ENCODE measurements around the gene PFDN4.
"Not testable (repeated sequence)": the region's sequence is repeated elsewhere in the genome, so short reads cannot be mapped to it uniquely, and the experiment has no call there.

PFDN4 gene

GRCh38 chr20:54229566-54230160 lies 21.8 kb downstream of the PFDN4 start:
- DNase-seq: no peak

GRCh38 chr20:54231036-54231435 lies 23.1 kb downstream of the PFDN4 start:
- no peak for DNase-seq

DNA sequence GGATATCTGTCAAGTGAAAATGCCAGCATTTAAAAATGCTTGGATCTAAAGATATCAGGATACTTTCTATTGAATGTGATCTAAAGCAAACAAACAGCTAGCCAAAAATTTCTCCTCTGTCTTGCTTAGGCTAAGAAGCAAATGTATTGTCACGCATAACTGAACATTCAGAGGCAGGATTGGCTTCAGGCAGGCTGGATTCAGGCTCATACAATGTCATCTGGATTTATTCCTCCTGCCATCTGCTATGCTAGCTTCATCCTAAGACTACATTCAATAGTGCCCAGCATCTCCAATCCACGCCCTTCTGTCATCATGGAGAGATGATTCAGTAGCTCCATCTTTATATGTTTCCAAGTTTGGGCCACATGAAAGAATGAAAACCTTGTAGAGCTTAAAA lies 27.1 kb downstream of the PFDN4 start:
- no peak for DNase-seq

GRCh38 chr20:54237116-54237943 lies 29.4 kb downstream of the PFDN4 start:
- no peak for DNase-seq

DNA sequence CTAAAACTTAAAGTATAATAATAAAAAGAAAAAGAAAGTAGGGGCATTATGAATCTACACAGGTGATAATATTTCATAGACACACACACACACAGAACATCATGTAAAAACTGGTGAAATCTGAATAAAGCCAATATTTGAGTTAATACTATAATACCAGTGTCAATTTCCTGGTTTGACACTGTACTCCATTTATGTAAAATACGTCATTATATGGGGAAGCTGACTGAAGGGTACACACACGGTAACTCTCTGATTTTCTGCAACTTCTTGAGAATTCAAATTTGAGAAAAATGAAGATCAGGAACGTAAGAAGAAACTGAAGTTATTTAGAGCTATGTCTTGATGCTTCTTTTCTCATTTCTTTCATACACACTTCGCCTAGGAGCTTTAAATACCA lies 36.2 kb downstream of the PFDN4 start:
- DNase-seq: no peak

GRCh38 chr20:54248705-54249104 lies 40.8 kb downstream of the PFDN4 start:
- DNase-seq: not testable (repeated sequence)

- DNase-seq: no peak
These were observed 42.8 kb downstream of the PFDN4 start for GRCh38 chr20:54250691-54251090.

GRCh38 chr20:54251096-54251495 lies 43.2 kb downstream of the PFDN4 start:
- DNase-seq: no peak

GRCh38 chr20:54254596-54254995 lies 46.7 kb downstream of the PFDN4 start:
- no peak for DNase-seq

DNA sequence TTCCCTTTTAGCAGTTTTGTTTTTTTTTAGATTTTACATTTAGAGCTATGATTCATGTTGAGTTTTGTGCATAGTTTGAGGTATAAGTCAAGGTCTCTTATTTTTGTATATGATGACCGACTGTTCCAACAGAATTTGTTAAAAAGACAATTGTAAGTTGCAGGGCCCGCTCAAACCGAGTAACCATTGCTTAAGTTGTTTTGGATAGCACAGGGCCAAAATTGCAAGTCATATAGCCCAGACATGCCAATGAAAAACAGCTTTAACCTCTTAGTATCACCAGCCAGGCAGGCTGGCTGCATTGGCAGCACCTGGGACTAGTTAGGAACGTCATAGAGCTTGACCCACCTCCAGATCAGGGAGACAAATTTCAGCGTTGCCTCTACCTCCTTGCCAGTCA lies 47.3 kb downstream of the PFDN4 start:
- DNase-seq: no peak

DNA sequence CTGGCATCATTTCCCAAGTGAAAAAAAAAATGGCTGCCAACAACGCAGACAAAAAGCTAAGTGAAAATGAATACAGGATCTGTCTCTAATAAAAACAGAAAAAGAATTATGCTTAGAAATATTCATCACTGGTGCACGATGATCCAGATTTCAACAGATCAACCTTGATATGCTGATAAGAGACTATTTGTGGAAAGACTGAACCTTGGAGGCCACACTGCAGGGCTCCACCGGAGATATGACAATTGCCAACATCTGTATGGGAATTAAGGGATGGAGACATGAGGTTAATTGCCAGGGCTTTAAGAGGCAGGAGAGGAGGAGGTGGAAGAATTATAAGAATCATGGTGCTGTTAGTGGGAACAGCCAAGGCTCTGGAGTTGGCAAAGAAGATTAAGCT lies 48.3 kb downstream of the PFDN4 start:
- no peak for DNase-seq

- no peak for DNase-seq
These were observed 49.4 kb downstream of the PFDN4 start for GRCh38 chr20:54257071-54257816.

DNA sequence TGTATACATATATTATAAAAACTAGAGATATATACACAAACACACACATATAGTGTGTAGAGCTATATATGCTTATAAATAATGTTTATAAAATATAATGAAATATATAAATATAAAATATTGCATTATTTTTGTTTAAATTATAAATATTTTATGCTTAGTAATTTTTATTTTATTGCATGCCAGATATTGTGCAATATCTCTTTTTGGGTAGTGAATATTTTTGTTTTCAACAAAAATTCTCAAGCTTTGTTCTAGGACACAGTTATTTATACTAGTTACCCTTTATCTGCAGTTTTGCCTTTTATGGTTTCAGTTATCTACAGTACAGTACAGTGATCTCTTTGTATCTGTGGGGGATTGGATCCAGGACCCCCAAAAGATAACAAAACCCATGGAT lies 52.2 kb downstream of the PFDN4 start:
- DNase-seq: no peak

DNA sequence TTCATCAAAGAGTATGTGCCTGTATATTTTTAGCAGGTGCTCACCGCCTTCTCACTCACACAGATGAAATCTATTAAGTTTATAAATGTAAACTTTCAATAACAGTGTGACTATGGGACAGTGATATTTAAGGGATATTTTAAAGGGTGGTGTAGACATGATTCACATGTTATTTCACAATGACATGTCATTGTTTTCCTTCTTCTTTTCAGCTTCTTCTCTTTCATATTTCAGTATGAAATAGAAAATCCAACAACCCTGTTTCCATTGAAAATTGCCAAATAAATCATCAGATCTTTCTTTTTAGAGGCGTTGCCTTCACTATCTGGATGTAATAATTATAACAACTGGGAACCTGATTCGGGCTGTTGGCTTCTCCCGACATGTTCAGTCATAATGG lies 54.8 kb downstream of the PFDN4 start:
- no peak for DNase-seq

GRCh38 chr20:54263116-54263690 lies 55.3 kb downstream of the PFDN4 start:
- no peak for DNase-seq

DNA sequence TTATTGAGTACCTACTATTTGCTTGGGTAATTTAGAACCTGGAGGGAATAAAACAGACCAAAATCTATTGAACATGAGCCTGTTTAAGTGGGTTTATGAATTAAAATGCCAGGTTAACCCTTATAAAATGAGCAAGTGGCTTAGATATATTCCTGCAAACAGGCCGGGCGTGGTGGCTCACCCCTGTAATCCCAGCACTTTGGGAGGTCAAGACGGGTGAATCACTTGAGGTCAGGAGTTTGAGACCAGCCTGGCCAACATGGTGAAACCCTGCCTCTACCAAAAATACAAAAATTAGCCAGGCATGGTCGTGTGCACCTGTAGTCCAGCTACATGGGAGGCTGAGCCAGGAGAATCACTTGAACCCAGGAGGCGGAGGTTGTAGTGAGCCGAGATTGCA lies 57.9 kb downstream of the PFDN4 start:
- not testable (repeated sequence) for DNase-seq

- no peak for DNase-seq
These were observed 59.0 kb downstream of the PFDN4 start for GRCh38 chr20:54266844-54267243.

DNA sequence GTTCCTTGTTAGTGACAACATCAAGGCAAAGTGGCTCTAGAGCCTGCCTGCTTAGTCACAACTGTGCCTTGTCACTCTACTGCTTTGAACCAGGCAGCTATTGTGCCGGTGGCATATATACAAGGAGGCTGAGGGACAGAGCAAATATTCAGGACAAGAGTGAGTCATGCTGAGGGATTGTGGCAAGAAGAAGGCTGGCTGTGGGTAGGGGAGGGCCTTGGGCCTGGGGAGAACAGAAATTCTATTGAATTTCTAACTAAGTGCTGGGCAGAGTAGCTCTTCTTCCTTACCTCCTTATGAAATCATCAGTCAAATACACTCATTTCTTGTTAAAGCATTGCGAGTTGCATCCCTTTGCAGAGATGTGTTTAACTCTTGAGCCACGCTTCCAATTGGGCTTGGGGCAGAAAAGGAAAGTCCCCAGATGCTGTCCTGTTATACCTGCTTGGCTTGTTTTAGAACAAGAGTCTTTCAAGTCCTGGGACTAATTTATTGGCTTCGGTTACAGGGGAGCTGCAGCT lies 59.7 kb downstream of the PFDN4 start:
- DNase-seq: no peak

GRCh38 chr20:54268941-54269340 lies 61.1 kb downstream of the PFDN4 start:
- no peak for DNase-seq
